MM.1S (cell line): Measurements from ENCODE around the gene DNAH7.

Experiments
- DNase-seq: peaks from one replicate; pipeline ENCODE4 v3.0.0-alpha.2; 2015
- H2AFZ ChIP-seq: fragments of 300-600 bp; sonication (generic); 2 replicates; pipeline ENCODE4 v1.6.0; 2016; ENCODE audit warnings: antibody characterized with exemption, low read length
- H3F3A ChIP-seq: fragments of 300-600 bp; sonication (generic); 2 replicates; pipeline ENCODE4 v1.6.1; 2016; ENCODE audit warnings: mild to moderate bottlenecking, antibody characterized with exemption, low read length, moderate library complexity, mixed read lengths; ENCODE audit not compliant: insufficient read depth
- H3K27ac ChIP-seq: fragments of 300-600 bp; sonication (generic); 2 replicates; pipeline ENCODE4 v1.5.1; 2016; ENCODE audit warnings: mild to moderate bottlenecking, low read length
- H3K27me3 ChIP-seq: fragments of 300-600 bp; sonication (generic); replicated peaks from 2 replicates; pipeline ENCODE4 v1.6.0; 2016; ENCODE audit warnings: low read length; ENCODE audit not compliant: insufficient read depth
- H3K36me3 ChIP-seq: fragments of 300-600 bp; sonication (generic); replicated peaks from 2 replicates; pipeline ENCODE4 v1.6.1; 2016; ENCODE audit warnings: mild to moderate bottlenecking, low read length, mixed read lengths; ENCODE audit not compliant: insufficient read depth
- H3K4me1 ChIP-seq: fragments of 300-600 bp; sonication (generic); 2 replicates; pipeline ENCODE4 v1.6.1; 2016; ENCODE audit warnings: low read length, mixed read lengths
- H3K4me2 ChIP-seq: fragments of 300-600 bp; sonication (generic); 2 replicates; pipeline ENCODE4 v1.6.0; 2016; ENCODE audit warnings: low read depth, low read length
- H3K4me3 ChIP-seq: fragments of 300-600 bp; sonication (generic); 2 replicates; pipeline ENCODE4 v1.5.1; 2016; ENCODE audit warnings: low read length, mixed read lengths
- H3K79me2 ChIP-seq: fragments of 300-600 bp; sonication (generic); 2 replicates; pipeline ENCODE4 v1.6.1; 2016; ENCODE audit warnings: mixed run types, low read length, mixed read lengths
- H3K9ac ChIP-seq: fragments of 300-600 bp; sonication (generic); 2 replicates; pipeline ENCODE4 v1.6.1; 2016; ENCODE audit warnings: low read length, mixed read lengths
- H3K9me2 ChIP-seq: fragments of 300-600 bp; sonication (generic); replicated peaks from 2 replicates; pipeline ENCODE4 v1.6.1; 2016; ENCODE audit warnings: mild to moderate bottlenecking, low read length, mixed read lengths; ENCODE audit not compliant: insufficient read depth
- H3K9me3 ChIP-seq: fragments of 300-600 bp; sonication (generic); replicated peaks from 2 replicates; pipeline ENCODE4 v1.6.1; 2016; ENCODE audit warnings: mild to moderate bottlenecking, low read length, mixed read lengths; ENCODE audit not compliant: insufficient read depth
- H4K20me1 ChIP-seq: fragments of 300-600 bp; sonication (generic); 2 replicates; pipeline ENCODE4 v1.6.1; 2016; ENCODE audit warnings: mild to moderate bottlenecking, low read length, moderate library complexity, mixed read lengths; ENCODE audit not compliant: insufficient read depth
- CTCF ChIP-seq: fragments of 300-600 bp; sonication (generic); IDR thresholded peaks from 2 replicates; pipeline ENCODE4 v1.5.1; 2016; ENCODE audit warnings: antibody characterized with exemption, low read length, mixed read lengths
- EZH2 ChIP-seq: fragments of 300-600 bp; sonication (generic); optimal IDR thresholded peaks from 2 replicates; pipeline ENCODE3; 2017; ENCODE audit warnings: low read depth, mild to moderate bottlenecking, antibody characterized with exemption, low read length, mixed read lengths
- EZH2phosphoT487 ChIP-seq: fragments of 300-600 bp; sonication (generic); IDR thresholded peaks from 2 replicates; pipeline ENCODE4 v1.6.1; 2018; ENCODE audit warnings: antibody characterized with exemption, low read length

The DNAH7 gene

GRCh38 chr2:195898505-195899191 is 170.0 kb downstream of the DNAH7 start:
- no peak overlapping the region for H3K27ac ChIP-seq
- H3K9me2 ChIP-seq, result no peaks in the 10 kb centered on the region
- no peak overlapping the region for H2AFZ ChIP-seq
- no peak for DNase-seq
- H3K9ac ChIP-seq, result no peak overlapping the region
- no peaks in the 10 kb centered on the region for H4K20me1 ChIP-seq
- no peak overlapping the region for H3K4me2 ChIP-seq
- TF ChIP-seq CTCF (no peak), EZH2phosphoT487 (no peak), EZH2 (no peak)
- no peaks in the 10 kb centered on the region for H3F3A ChIP-seq
- no peaks in the 10 kb centered on the region for H3K4me1 ChIP-seq
- H3K4me3 ChIP-seq, result no peak overlapping the region
- no peaks in the 10 kb centered on the region for H3K79me2 ChIP-seq
- no peaks in the 10 kb centered on the region for H3K36me3 ChIP-seq
- no peaks in the 10 kb centered on the region for H3K27me3 ChIP-seq
- H3K9me3 ChIP-seq, result no peaks in the 10 kb centered on the region

- no peak overlapping the region for H3K27ac ChIP-seq
- H3K4me2 ChIP-seq, result no peak overlapping the region
- H3K4me3 ChIP-seq, result no peak overlapping the region
- H3K9me2 ChIP-seq, result no peaks in the 10 kb centered on the region
- H2AFZ ChIP-seq, result no peak overlapping the region
- no peaks in the 10 kb centered on the region for H4K20me1 ChIP-seq
- TF ChIP-seq EZH2 (no peak), CTCF (no peak), EZH2phosphoT487 (no peak)
- no peaks in the 10 kb centered on the region for H3F3A ChIP-seq
- H3K36me3 ChIP-seq, result no peaks in the 10 kb centered on the region
- no peak overlapping the region for H3K9ac ChIP-seq
- no peaks in the 10 kb centered on the region for H3K9me3 ChIP-seq
- H3K4me1 ChIP-seq, result no peaks in the 10 kb centered on the region
- H3K79me2 ChIP-seq, result no peaks in the 10 kb centered on the region
- H3K27me3 ChIP-seq, result no peaks in the 10 kb centered on the region
- DNase-seq, result no peak
Measured at GRCh38 chr2:195891081-195891480, 177.6 kb downstream of the DNAH7 start.

GRCh38 chr2:195879153-195879552 is 189.5 kb downstream of the DNAH7 start:
- Histone ChIP-seq H3K4me1 (no peaks in the 10 kb centered on the region), H3K27ac (no peak overlapping the region), H3K9me3 (no peaks in the 10 kb centered on the region), H2AFZ (no peak overlapping the region), H3K4me2 (no peak overlapping the region), H3F3A (no peaks in the 10 kb centered on the region), H3K9me2 (no peaks in the 10 kb centered on the region), H3K9ac (no peak overlapping the region), H3K27me3 (no peaks in the 10 kb centered on the region), H3K4me3 (no peak overlapping the region), H3K79me2 (no peaks in the 10 kb centered on the region), H3K36me3 (no peaks in the 10 kb centered on the region), H4K20me1 (no peaks in the 10 kb centered on the region)
- TF ChIP-seq EZH2phosphoT487, result no peak
- no peak for TF ChIP-seq CTCF
- no peak for TF ChIP-seq EZH2
- no peak for DNase-seq
